Upper lobe of right lung (tissue), 1 donor: ENCODE measurements around the gene DENND10. TPM values are rescaled to one million over a fixed set of nuclear protein-coding genes. Genes with fewer than 3 reads are reported as not detected.
"Not testable (repeated sequence)": the region's sequence is repeated elsewhere in the genome, so short reads cannot be mapped to it uniquely, and the experiment has no call there.

Source experiments
- ATAC-seq: fragments of 200-7000 bp; cut with Tn5 transposase; one replicate; pipeline ENCODE4 v1.9.1; 2020; ENCODE audit warnings: mild to moderate bottlenecking, moderate library complexity
- DNase-seq: peaks from one replicate; pipeline ENCODE4 v3.0.0-alpha.2; 2020
- H3K27ac ChIP-seq: fragments of 200-600 bp; one replicate; pipeline ENCODE4 v1.8.0; 2022
- H3K27me3 ChIP-seq: fragments of 200-600 bp; one replicate; pipeline ENCODE4 v1.8.0; 2022; ENCODE audit warnings: mild to moderate bottlenecking
- H3K36me3 ChIP-seq: fragments of 200-600 bp; one replicate; pipeline ENCODE4 v1.8.0; 2022
- H3K4me1 ChIP-seq: fragments of 200-600 bp; one replicate; pipeline ENCODE4 v1.8.0; 2022
- H3K4me3 ChIP-seq: fragments of 200-600 bp; one replicate; pipeline ENCODE4 v1.8.0; 2022; ENCODE audit warnings: mild to moderate bottlenecking
- H3K9me3 ChIP-seq: fragments of 200-600 bp; one replicate; pipeline ENCODE4 v1.8.0; 2022
- CTCF ChIP-seq: fragments of 200-600 bp; IDR thresholded peaks from one replicate; pipeline ENCODE4 v1.8.0; 2022; ENCODE audit warnings: antibody characterized with exemption
- intact Hi-C: fragments of 100-400 bp; cut with DNase I; formaldehyde crosslinking; loops from one replicate; pipeline ENCODE4 v1.11.0; 2022
- total RNA-seq: library from RNA; stranded (reverse); fragmentation: NEBNext Ultra II Directional; extraction: Animal tissue kit (Norgen Biotek cat#: 25700); gene quantifications from one replicate; pipeline ENCODE4 v1.2.1, GENCODE V29; 2021
- donor health status: DM: no; HTN: yes; CAD: no; lungs with severe emphysema.

DENND10 gene
- total RNA-seq, 1 donor from 2014 or later = 27.7 TPM

- intact Hi-C loops = no loop called here
- peak overlapping the region; percentile 80 for H3K27ac ChIP-seq
- TF ChIP-seq CTCF = no peak
- H3K4me3 ChIP-seq = peak overlapping the region; percentile 50
- DNase-seq (no peak), ATAC-seq (peak; percentile 71)
- H3K4me1 ChIP-seq = peaks cover 23% of the 10 kb centered on the region
- H3K27me3 ChIP-seq = no peaks in the 10 kb centered on the region
- no peaks in the 10 kb centered on the region for H3K9me3 ChIP-seq
- H3K36me3 ChIP-seq = peaks cover 28% of the 10 kb centered on the region
These were observed 27.8 kb downstream of the DENND10 start for GRCh38 chr10:119131512-119132240.

DNA sequence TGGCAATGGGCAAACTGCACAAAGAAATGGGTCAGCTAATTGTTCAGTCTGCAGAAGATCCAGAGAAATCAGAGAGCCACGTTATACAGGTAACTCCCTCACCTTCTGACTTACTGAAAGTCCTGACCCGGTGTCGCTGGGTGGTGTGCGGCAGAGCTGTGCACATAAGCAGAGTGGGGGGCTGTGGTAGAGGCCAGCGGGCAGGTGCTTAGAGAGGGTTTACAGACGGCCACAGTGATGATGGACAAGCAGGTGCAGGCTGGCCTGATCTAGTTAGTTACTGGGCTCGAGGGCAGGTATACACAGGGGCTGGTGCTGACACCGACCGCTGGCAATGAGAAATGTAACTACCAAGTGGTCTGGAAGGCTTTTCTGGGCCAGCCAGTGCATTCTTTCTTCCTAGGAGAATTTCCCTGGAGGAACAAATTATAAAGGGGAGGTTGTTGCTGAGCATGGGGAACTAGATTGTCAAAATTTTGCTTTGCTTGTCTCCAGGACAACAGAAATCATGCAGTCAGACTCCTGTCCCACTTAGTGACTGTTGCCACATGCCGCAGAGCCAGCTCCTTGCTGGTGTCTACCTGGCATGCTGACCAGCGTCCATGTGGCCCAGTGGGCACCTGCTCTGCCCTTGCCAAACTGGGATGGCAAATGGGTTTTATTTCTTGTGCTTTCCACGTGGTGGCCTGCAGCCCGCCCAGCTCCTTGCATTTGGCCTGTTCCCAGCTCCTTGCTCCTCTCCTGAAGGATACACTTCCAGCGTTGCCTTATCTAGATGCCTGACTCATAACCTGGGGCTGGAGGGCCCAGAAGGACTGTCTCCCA, 28.8 kb downstream of the DENND10 start:
- DNase-seq (peak; percentile 47), ATAC-seq (no peak)
- intact Hi-C loops = no loop called here
- TF ChIP-seq CTCF = no peak
- no peaks in the 10 kb centered on the region for H3K9me3 ChIP-seq
- H3K27me3 ChIP-seq = no peaks in the 10 kb centered on the region
- peak overlapping the region; percentile 80 for H3K27ac ChIP-seq
- no peak overlapping the region for H3K4me3 ChIP-seq
- H3K36me3 ChIP-seq = peaks cover 28% of the 10 kb centered on the region
- peaks cover 23% of the 10 kb centered on the region for H3K4me1 ChIP-seq

DNA sequence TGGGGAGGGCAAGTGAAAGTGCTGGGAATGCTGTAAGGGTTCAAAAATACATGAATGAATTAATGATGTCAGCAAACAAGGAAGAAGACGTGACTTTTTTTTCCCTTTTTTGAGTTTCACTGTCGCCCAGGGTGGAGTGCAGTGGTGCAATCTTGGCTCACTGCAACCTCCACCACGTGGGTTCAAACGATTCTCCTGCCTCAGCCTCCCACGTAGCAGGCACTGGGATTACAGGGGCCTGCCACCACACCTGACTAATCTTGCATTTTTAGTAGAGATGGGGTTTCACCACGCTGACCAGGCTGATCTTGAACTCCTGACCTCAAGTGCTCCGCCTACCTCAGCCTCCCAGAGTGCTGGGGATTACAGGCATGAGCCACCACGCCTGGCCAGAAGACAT, 30.0 kb downstream of the DENND10 start:
- Histone ChIP-seq H3K27me3 (no peaks in the 10 kb centered on the region), H3K27ac (no peak overlapping the region), H3K4me3 (no peak overlapping the region), H3K9me3 (no peaks in the 10 kb centered on the region), H3K4me1 (peaks cover 23% of the 10 kb centered on the region), H3K36me3 (peaks cover 18% of the 10 kb centered on the region)
- ATAC-seq (no peak), DNase-seq (peak; percentile 61)
- intact Hi-C loops = no loop called here
- no peak for TF ChIP-seq CTCF

- no peak for DNase-seq
These were observed 31.6 kb downstream of the DENND10 start for GRCh38 chr10:119135513-119135881.

GRCh38 chr10:119136084-119136483, 32.2 kb downstream of the DENND10 start:
- DNase-seq (no peak), ATAC-seq (no peak)
- peaks cover 20% of the 10 kb centered on the region for H3K36me3 ChIP-seq
- H3K27me3 ChIP-seq = no peaks in the 10 kb centered on the region
- no peak overlapping the region for H3K4me3 ChIP-seq
- H3K27ac ChIP-seq = no peak overlapping the region
- intact Hi-C loops = no loop called here
- no peaks in the 10 kb centered on the region for H3K9me3 ChIP-seq
- peaks cover 20% of the 10 kb centered on the region for H3K4me1 ChIP-seq
- no peak for TF ChIP-seq CTCF

More at GRCh38 chr10:119135513-119135881, 31.6 kb downstream of the DENND10 start:
- ATAC-seq = peak; percentile 25
- Histone ChIP-seq H3K9me3 (no peaks in the 10 kb centered on the region), H3K27ac (peak overlapping the region; percentile 36), H3K4me1 (peaks cover 23% of the 10 kb centered on the region), H3K4me3 (no peak overlapping the region), H3K27me3 (no peaks in the 10 kb centered on the region), H3K36me3 (peaks cover 18% of the 10 kb centered on the region)
- no peak for TF ChIP-seq CTCF
- intact Hi-C loops = no loop called here

GRCh38 chr10:119137878-119138277, 34.0 kb downstream of the DENND10 start:
- DNase-seq, H3K9me3 ChIP-seq, ATAC-seq, H3K27me3 ChIP-seq, intact Hi-C loops, H3K27ac ChIP-seq, H3K4me3 ChIP-seq, H3K4me1 ChIP-seq: not testable (repeated sequence)
- peaks cover 13% of the 10 kb centered on the region for H3K36me3 ChIP-seq
